ENCODE measurements around the gene IL32.

IL32 gene

DNA sequence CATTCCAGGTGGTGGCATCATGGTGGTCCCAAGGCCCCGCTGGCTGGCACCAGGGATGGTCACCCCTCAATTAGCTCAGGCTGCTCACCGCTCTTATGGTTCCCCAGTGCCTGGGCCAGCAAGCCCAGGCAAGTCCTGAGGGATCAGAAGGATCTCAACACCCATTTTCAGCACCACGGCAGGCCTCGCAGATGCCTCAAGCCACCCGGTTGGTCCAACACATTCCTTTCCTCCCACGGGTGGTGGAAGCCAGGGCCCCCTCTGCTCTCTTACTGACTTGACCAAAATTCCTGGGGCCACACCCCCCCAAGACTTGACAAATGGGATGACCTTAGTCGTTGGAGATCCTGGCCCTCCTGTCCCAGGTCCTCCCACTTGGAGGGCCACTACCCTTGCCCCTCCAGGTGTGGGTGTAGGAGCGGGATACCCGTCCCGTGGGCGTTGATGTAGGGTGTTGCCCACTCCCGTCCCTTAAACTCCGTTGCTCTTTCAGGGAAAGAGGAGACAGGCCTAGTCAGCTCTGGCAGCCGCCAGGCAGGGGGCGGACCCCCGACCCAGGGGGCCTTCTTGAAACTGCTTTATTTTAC, 52.9 kb downstream of the IL32 start:
- no peak for DNase-seq (ENCODE audit: low read depth in 2 of 2)
- TF ChIP-seq, protein P1, sequence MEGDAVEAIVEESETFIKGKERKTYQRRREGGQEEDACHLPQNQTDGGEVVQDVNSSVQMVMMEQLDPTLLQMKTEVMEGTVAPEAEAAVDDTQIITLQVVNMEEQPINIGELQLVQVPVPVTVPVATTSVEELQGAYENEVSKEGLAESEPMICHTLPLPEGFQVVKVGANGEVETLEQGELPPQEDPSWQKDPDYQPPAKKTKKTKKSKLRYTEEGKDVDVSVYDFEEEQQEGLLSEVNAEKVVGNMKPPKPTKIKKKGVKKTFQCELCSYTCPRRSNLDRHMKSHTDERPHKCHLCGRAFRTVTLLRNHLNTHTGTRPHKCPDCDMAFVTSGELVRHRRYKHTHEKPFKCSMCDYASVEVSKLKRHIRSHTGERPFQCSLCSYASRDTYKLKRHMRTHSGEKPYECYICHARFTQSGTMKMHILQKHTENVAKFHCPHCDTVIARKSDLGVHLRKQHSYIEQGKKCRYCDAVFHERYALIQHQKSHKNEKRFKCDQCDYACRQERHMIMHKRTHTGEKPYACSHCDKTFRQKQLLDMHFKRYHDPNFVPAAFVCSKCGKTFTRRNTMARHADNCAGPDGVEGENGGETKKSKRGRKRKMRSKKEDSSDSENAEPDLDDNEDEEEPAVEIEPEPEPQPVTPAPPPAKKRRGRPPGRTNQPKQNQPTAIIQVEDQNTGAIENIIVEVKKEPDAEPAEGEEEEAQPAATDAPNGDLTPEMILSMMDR (IDR thresholded peaks at IDR 0.05; ENCODE audit: low read depth, low read length) = no peak
- H3K4me3 ChIP-seq (replicated peaks in 1 of 2; ENCODE audit: low read depth in 2 of 2, low read length in 2 of 2) = no peak overlapping the region

DNA sequence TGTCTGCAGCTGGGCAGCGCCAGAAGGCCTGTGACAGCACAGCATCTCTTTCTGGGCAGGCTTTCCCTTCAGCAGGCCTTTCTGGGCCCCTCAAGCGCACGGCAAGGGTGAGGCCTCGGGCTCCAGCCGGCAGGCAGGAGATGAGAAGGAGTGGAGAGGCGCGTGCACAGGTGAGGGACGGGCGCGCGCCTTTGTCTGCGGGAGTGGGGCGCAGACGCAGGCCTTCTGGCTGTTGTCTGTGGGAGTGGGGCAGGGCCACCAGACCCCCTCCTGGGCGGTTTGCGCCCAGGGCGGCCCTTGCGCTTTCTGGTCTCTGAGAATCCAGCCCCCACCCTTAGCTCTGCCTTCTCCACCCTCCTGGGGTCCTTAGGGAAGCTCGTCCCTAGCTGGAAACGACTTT, 53.4 kb downstream of the IL32 start:
- TF ChIP-seq, protein P1 (IDR thresholded peaks at IDR 0.05; ENCODE audit: low read depth, low read length) = no peak
- no peak overlapping the region for H3K4me3 ChIP-seq (replicated peaks in 1 of 2; ENCODE audit: low read depth in 2 of 2, low read length in 2 of 2)
- no peak for DNase-seq (ENCODE audit: low read depth in 2 of 2)

Measured in cardiac fibroblast (primary cell).